ENCODE results near the gene LAMTOR5.
A peak's percentile ranks its signal among the peaks of the same experiment; 100 is the strongest.

Gene LAMTOR5

GRCh38 chr1:110433213-110433612 is 25.7 kb upstream of the LAMTOR5 start:
- Histone ChIP-seq H3K27me3 (ENCODE audit: control insufficient read depth, low read length) (peaks cover 11% of the 10 kb centered on the region; the same call in 1 of the 2 replicates), H3K4me1 (ENCODE audit: control insufficient read depth, low read length) (peaks cover 9% of the 10 kb centered on the region), H4K20me1 (ENCODE audit: control insufficient read depth, insufficient read depth, low read depth, low read length) (no peaks in the 10 kb centered on the region), H3K27ac (ENCODE audit: low read depth, low read length) (no peak overlapping the region), H3K4me2 (ENCODE audit: low read length) (no peak overlapping the region), H3K79me2 (ENCODE audit: control insufficient read depth, low read length) (no peaks in the 10 kb centered on the region), H3K36me3 (ENCODE audit: control insufficient read depth, low read length) (no peaks in the 10 kb centered on the region), H3K9me3 (ENCODE audit: control insufficient read depth, insufficient read depth, low read length) (no peaks in the 10 kb centered on the region), H3K4me3 (ENCODE audit: low read length) (no peak overlapping the region), H3F3A (ENCODE audit: control insufficient read depth, insufficient read depth) (no peaks in the 10 kb centered on the region), H3K9me2 (replicated peaks; ENCODE audit: control insufficient read depth, low read length) (no peaks in the 10 kb centered on the region)
- TF ChIP-seq EZH2phosphoT487 (IDR thresholded peaks at IDR 0.05; ENCODE audit: borderline replicate concordance, low read length) (no peak), CTCF (IDR thresholded peaks at IDR 0.05; ENCODE audit: low read depth, low read length, poor library complexity, severe bottlenecking) (no peak)

GRCh38 chr1:110430901-110431300 is 23.4 kb upstream of the LAMTOR5 start:
- no peaks in the 10 kb centered on the region for H3K9me2 ChIP-seq (replicated peaks; ENCODE audit: control insufficient read depth, low read length)
- H3K4me2 ChIP-seq (ENCODE audit: low read length): peak overlapping the region; percentile 31
- H4K20me1 ChIP-seq (ENCODE audit: control insufficient read depth, insufficient read depth, low read depth, low read length): no peaks in the 10 kb centered on the region
- H3K27me3 ChIP-seq (ENCODE audit: control insufficient read depth, low read length): peaks cover 11% of the 10 kb centered on the region; the same call in 1 of the 2 replicates
- no peaks in the 10 kb centered on the region for H3K9me3 ChIP-seq (ENCODE audit: control insufficient read depth, insufficient read depth, low read length)
- no peaks in the 10 kb centered on the region for H3K79me2 ChIP-seq (ENCODE audit: control insufficient read depth, low read length)
- H3K4me3 ChIP-seq (ENCODE audit: low read length): no peak overlapping the region
- peaks cover 9% of the 10 kb centered on the region for H3K4me1 ChIP-seq (ENCODE audit: control insufficient read depth, low read length)
- TF ChIP-seq EZH2phosphoT487 (IDR thresholded peaks at IDR 0.05; ENCODE audit: borderline replicate concordance, low read length) (no peak), CTCF (IDR thresholded peaks at IDR 0.05; ENCODE audit: low read depth, low read length, poor library complexity, severe bottlenecking) (no peak)
- no peak overlapping the region for H3K27ac ChIP-seq (ENCODE audit: low read depth, low read length)
- H3K36me3 ChIP-seq (ENCODE audit: control insufficient read depth, low read length): no peaks in the 10 kb centered on the region
- H3F3A ChIP-seq (ENCODE audit: control insufficient read depth, insufficient read depth): no peaks in the 10 kb centered on the region

- Histone ChIP-seq H3K4me2 (ENCODE audit: low read length) (peak overlapping the region; percentile 31), H3K27ac (ENCODE audit: low read depth, low read length) (no peak overlapping the region), H3K36me3 (ENCODE audit: control insufficient read depth, low read length) (no peaks in the 10 kb centered on the region), H3K4me1 (ENCODE audit: control insufficient read depth, low read length) (peaks cover 9% of the 10 kb centered on the region), H3K9me2 (replicated peaks; ENCODE audit: control insufficient read depth, low read length) (no peaks in the 10 kb centered on the region), H3K79me2 (ENCODE audit: control insufficient read depth, low read length) (no peaks in the 10 kb centered on the region), H4K20me1 (ENCODE audit: control insufficient read depth, insufficient read depth, low read depth, low read length) (no peaks in the 10 kb centered on the region), H3K9me3 (ENCODE audit: control insufficient read depth, insufficient read depth, low read length) (no peaks in the 10 kb centered on the region), H3K27me3 (ENCODE audit: control insufficient read depth, low read length) (peaks cover 11% of the 10 kb centered on the region; the same call in 1 of the 2 replicates), H3F3A (ENCODE audit: control insufficient read depth, insufficient read depth) (no peaks in the 10 kb centered on the region), H3K4me3 (ENCODE audit: low read length) (no peak overlapping the region)
- no peak for TF ChIP-seq CTCF (IDR thresholded peaks at IDR 0.05; ENCODE audit: low read depth, low read length, poor library complexity, severe bottlenecking)
- no peak for TF ChIP-seq EZH2phosphoT487 (IDR thresholded peaks at IDR 0.05; ENCODE audit: borderline replicate concordance, low read length)
Observed at GRCh38 chr1:110430366-110430765, 22.9 kb upstream of the LAMTOR5 start.

Measured in DOHH2 (cell line).